Mononuclear cell (primary cell): ENCODE data around the gene PFDN6. TPM values are rescaled to one million over a fixed set of nuclear protein-coding genes. Genes with fewer than 3 reads are reported as not detected.
A peak's percentile ranks its signal among the peaks of the same experiment; 100 is the strongest.

Experiments used
- H3K27me3 ChIP-seq: 2 replicates; pipeline ENCODE4 v1.6.0; 2011; ENCODE audit warnings: low read length, control low read depth; ENCODE audit not compliant: insufficient read depth
- H3K4me1 ChIP-seq: 2 replicates; pipeline ENCODE4 v1.5.1; 2011; ENCODE audit warnings: mild to moderate bottlenecking, low read length, control low read depth; ENCODE audit not compliant: insufficient read depth
- H3K4me3 ChIP-seq: 2 replicates; pipeline ENCODE4 v1.5.1; 2011; ENCODE audit warnings: mild to moderate bottlenecking, low read length, moderate library complexity
- H3K9me3 ChIP-seq: 2 replicates; pipeline ENCODE4 v1.5.1; 2011; ENCODE audit warnings: low read depth, mild to moderate bottlenecking, control low read depth, low read length
- total RNA-seq: library from RNA; depleted of rRNA; stranded (reverse); fragments of >200 nt; gene quantifications from one replicate; pipeline ENCODE4 v1.2.3, GENCODE V29; 2012

Gene PFDN6
- total RNA-seq, 1 donor, result 11.1 TPM

- Histone ChIP-seq H3K27me3 (no peaks in the 10 kb centered on the region), H3K4me3 (peak overlapping the region; percentile 55), H3K9me3 (no peaks in the 10 kb centered on the region), H3K4me1 (peaks cover 35% of the 10 kb centered on the region)
Measured at GRCh38 chr6:33297956-33298772, 8.8 kb downstream of the PFDN6 start.

- H3K27me3 ChIP-seq, result no peaks in the 10 kb centered on the region
- no peaks in the 10 kb centered on the region for H3K9me3 ChIP-seq
- peaks cover 35% of the 10 kb centered on the region for H3K4me1 ChIP-seq
- peak within 1 kb of the TSS; percentile 55 for H3K4me3 ChIP-seq
Measured at GRCh38 chr6:33298773-33299236, 9.4 kb downstream of the PFDN6 start, which contains the start of gene RGL2. Gene RGL2, minus strand, starts transcription at chr6:33298942. Its CDS starts 332 bp downstream, at chr6:33298610.

GRCh38 chr6:33299237-33299944 lies 10.0 kb downstream of the PFDN6 start:
- Histone ChIP-seq H3K27me3 (no peaks in the 10 kb centered on the region), H3K4me3 (peak overlapping the region; percentile 55), H3K9me3 (no peaks in the 10 kb centered on the region), H3K4me1 (peaks cover 35% of the 10 kb centered on the region)

DNA sequence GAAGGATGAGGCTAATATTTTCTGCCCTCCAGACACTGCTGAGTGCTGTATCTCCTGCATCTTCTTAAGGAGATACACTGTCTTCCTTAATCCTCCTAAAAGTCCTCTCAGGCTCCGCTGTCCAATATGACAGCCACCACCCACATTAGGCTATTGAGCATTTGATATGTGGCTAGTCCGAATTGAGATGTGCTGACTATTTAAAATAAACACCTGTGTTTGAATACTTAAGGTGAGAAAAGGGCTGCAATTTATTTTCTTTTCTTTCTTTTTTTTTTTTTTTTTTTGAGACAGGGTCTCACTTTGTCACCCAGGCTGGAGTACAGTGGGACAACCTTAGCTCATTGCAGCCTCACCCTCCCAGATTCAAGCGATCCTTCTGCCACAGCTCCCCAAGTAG lies 12.5 kb downstream of the PFDN6 start:
- H3K4me1 ChIP-seq, result peaks cover 43% of the 10 kb centered on the region
- H3K9me3 ChIP-seq, result no peaks in the 10 kb centered on the region
- H3K27me3 ChIP-seq, result no peaks in the 10 kb centered on the region
- no peak overlapping the region for H3K4me3 ChIP-seq

- peaks cover 42% of the 10 kb centered on the region for H3K4me1 ChIP-seq
- no peaks in the 10 kb centered on the region for H3K27me3 ChIP-seq
- no peaks in the 10 kb centered on the region for H3K9me3 ChIP-seq
- no peak overlapping the region for H3K4me3 ChIP-seq
Measured at GRCh38 chr6:33304216-33304615, 14.8 kb downstream of the PFDN6 start.

GRCh38 chr6:33305052-33305451 lies 15.7 kb downstream of the PFDN6 start:
- Histone ChIP-seq H3K4me1 (peaks cover 40% of the 10 kb centered on the region), H3K27me3 (no peaks in the 10 kb centered on the region), H3K9me3 (no peaks in the 10 kb centered on the region), H3K4me3 (no peak overlapping the region)

- H3K4me3 ChIP-seq, result no peak overlapping the region
- H3K4me1 ChIP-seq, result peaks cover 40% of the 10 kb centered on the region
- no peaks in the 10 kb centered on the region for H3K9me3 ChIP-seq
- no peaks in the 10 kb centered on the region for H3K27me3 ChIP-seq
Measured at GRCh38 chr6:33306356-33306755, 17.0 kb downstream of the PFDN6 start.

DNA sequence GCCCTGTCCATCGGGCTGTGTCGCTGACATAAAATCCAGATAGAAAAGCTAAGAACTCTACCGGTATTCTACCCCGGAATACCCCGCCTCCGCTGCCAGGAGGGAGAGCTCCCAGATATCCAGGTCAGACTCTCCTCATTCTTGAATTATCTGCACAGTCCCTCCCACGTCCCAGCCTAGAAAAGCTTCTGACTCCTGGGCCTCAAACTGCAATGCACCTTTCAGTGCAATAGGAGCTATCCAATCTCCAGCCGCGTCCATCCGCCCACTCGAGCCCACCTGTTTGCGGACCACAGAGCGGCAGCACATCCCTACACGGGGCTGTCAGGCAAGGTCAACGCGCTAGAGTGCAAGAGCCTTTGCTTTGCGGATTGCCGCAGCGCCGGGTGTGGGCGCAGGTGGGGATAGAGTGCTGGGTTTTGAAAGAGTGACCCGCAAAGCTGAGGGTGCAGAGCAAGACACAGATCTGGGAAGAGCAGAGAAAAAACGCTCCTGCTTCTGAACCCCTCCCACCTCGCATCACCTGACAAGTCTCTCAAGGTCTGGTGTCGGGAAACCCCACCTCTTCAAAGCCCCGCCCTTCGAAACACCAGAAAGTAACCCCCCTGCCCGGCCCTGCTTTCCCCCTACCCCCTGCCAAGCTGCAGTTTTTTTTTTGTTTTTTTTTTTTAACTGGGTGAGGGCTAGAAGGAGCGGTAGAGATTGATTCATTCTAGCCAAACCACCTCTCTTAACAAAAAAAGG lies 23.1 kb downstream of the PFDN6 start:
- no peaks in the 10 kb centered on the region for H3K27me3 ChIP-seq
- peak overlapping the region; percentile 98 for H3K4me3 ChIP-seq
- H3K9me3 ChIP-seq, result no peaks in the 10 kb centered on the region
- peaks cover 63% of the 10 kb centered on the region for H3K4me1 ChIP-seq

DNA sequence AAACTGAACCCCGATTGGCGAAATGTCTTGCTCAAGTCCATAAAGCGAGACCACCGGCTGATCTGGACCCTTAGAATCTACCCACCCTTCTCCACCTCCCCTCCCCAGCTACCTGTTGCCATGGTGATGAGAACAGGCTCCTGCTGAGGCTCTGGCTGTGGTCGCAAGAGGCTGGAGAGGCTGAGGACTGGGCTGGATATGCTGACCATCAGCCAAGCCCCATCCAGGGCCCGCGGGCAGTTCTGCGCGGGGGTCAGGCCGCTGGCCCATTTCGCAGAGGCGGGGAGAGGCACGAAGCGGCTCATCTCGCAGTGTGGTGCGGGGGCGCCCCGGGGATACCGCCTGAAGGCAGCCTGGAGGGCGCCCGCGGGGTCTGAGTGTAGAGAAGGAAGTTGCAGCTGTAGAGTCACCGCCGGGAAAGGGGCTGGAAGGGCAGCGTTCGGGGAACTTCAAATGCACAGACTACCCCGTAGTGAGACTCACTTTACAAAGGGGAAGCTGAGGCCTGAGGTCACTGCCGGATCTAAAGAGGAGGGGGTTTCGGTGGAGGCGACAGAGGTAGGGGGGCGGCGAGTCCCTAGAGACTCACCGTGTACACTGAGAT lies 23.8 kb downstream of the PFDN6 start:
- no peaks in the 10 kb centered on the region for H3K27me3 ChIP-seq
- peak overlapping the region; percentile 98 for H3K4me3 ChIP-seq
- peaks cover 66% of the 10 kb centered on the region for H3K4me1 ChIP-seq
- H3K9me3 ChIP-seq, result no peaks in the 10 kb centered on the region

- Histone ChIP-seq H3K9me3 (no peaks in the 10 kb centered on the region), H3K4me1 (peaks cover 70% of the 10 kb centered on the region), H3K4me3 (peak within 1 kb of the TSS; percentile 98), H3K27me3 (no peaks in the 10 kb centered on the region)
Measured at GRCh38 chr6:33313709-33314514, 24.5 kb downstream of the PFDN6 start, which contains the start of gene TAPBP. Gene TAPBP, minus strand, starts transcription at chr6:33314078. Its CDS starts 37 bp downstream, at chr6:33314041.

GRCh38 chr6:33314515-33314942 lies 25.1 kb downstream of the PFDN6 start:
- peaks cover 72% of the 10 kb centered on the region for H3K4me1 ChIP-seq
- H3K4me3 ChIP-seq, result peak overlapping the region; percentile 98

GRCh38 chr6:33314943-33315792 lies 25.8 kb downstream of the PFDN6 start:
- Histone ChIP-seq H3K9me3 (no peaks in the 10 kb centered on the region), H3K27me3 (no peaks in the 10 kb centered on the region), H3K4me3 (peak overlapping the region; percentile 98), H3K4me1 (peaks cover 76% of the 10 kb centered on the region)

More at GRCh38 chr6:33314515-33314942, 25.1 kb downstream of the PFDN6 start:
- no peaks in the 10 kb centered on the region for H3K9me3 ChIP-seq
- H3K27me3 ChIP-seq, result no peaks in the 10 kb centered on the region
